ENCODE measurements around the gene EHMT2.
A peak's percentile ranks its signal among the peaks of the same experiment; 100 is the strongest.
"Not testable (repeated sequence)": the region's sequence is repeated elsewhere in the genome, so short reads cannot be mapped to it uniquely, and the experiment has no call there.

EHMT2 gene
- total RNA-seq = 90.2 reads per million, percentile 80 among the genes with 10 or more reads in this experiment

- DNase-seq = peak; percentile 76
Observed at GRCh38 chr6:31897612-31898382, at the start of gene EHMT2. TSS of gene EHMT2 (minus strand) at chr6:31897698. CDS start at chr6:31897677, 21 bp downstream.

GRCh38 chr6:31947070-31947675 is 49.7 kb upstream of the EHMT2 start:
- DNase-seq = no peak

- DNase-seq = no peak
Observed at GRCh38 chr6:31946370-31946885, 48.9 kb upstream of the EHMT2 start.

- no peak for DNase-seq
Observed at GRCh38 chr6:31945507-31946369, 48.2 kb upstream of the EHMT2 start, which contains the start of gene CFB. TSS of gene CFB (plus strand) at chr6:31946095. CDS start at chr6:31946222, 127 bp downstream.

GRCh38 chr6:31945154-31945506 is 47.6 kb upstream of the EHMT2 start:
- DNase-seq = no peak

GRCh38 chr6:31943742-31944141 is 46.2 kb upstream of the EHMT2 start:
- no peak for DNase-seq

GRCh38 chr6:31940256-31940664 is 42.8 kb upstream of the EHMT2 start:
- DNase-seq = no peak

GRCh38 chr6:31935823-31936222 is 38.3 kb upstream of the EHMT2 start:
- no peak for DNase-seq

GRCh38 chr6:31935021-31935420 is 37.5 kb upstream of the EHMT2 start:
- DNase-seq = no peak

GRCh38 chr6:31933537-31933936 is 36.0 kb upstream of the EHMT2 start:
- DNase-seq = no peak

- not testable (repeated sequence) for DNase-seq
Observed at GRCh38 chr6:31932137-31932536, 34.6 kb upstream of the EHMT2 start.

GRCh38 chr6:31930962-31931361 is 33.5 kb upstream of the EHMT2 start:
- DNase-seq = no peak

- DNase-seq = no peak
Observed at GRCh38 chr6:31928672-31928939, 31.1 kb upstream of the EHMT2 start.

GRCh38 chr6:31927863-31928671 is 30.6 kb upstream of the EHMT2 start:
- DNase-seq = no peak

- no peak for DNase-seq
Observed at GRCh38 chr6:31927242-31927862, 29.9 kb upstream of the EHMT2 start, which contains the start of gene C2. TSS of gene C2 (plus strand) at chr6:31927717. CDS start at chr6:31927753, 36 bp downstream.

- DNase-seq = no peak
Observed at GRCh38 chr6:31922942-31923341, 25.4 kb upstream of the EHMT2 start.

GRCh38 chr6:31920811-31921210 is 23.3 kb upstream of the EHMT2 start:
- DNase-seq = no peak

GRCh38 chr6:31919624-31920303 is 22.3 kb upstream of the EHMT2 start:
- no peak for DNase-seq

- DNase-seq = no peak
Observed at GRCh38 chr6:31918069-31918720, 20.7 kb upstream of the EHMT2 start.

GRCh38 chr6:31915756-31916155 is 18.3 kb upstream of the EHMT2 start:
- no peak for DNase-seq

- no peak for DNase-seq
Observed at GRCh38 chr6:31915351-31915750, 17.9 kb upstream of the EHMT2 start.

Data from effector CD4-positive, alpha-beta T cell (primary cell).